Pulmonary artery endothelial cell (primary cell): ENCODE data around the gene EID1. TPM values are rescaled to one million over a fixed set of nuclear protein-coding genes. Genes with fewer than 3 reads are reported as not detected.
A peak's percentile ranks its signal among the peaks of the same experiment; 100 is the strongest.
"Not testable (repeated sequence)": the region's sequence is repeated elsewhere in the genome, so short reads cannot be mapped to it uniquely, and the experiment has no call there.

Experiments
- DNase-seq: peaks from one replicate; pipeline ENCODE4 v3.0.0-alpha.2; 2011; ENCODE audit warnings: low read depth, low spot score
- total RNA-seq: library from RNA; depleted of rRNA; stranded (reverse); fragments of >200 nt; gene quantifications from 2 replicates; pipeline ENCODE4 v1.2.3, GENCODE V29; 2014

The EID1 gene
- total RNA-seq, 1 donor from 2014 or later = 200 TPM

- not testable (repeated sequence) for DNase-seq
Measured at GRCh38 chr15:48909313-48909712, 31.4 kb downstream of the EID1 start.

GRCh38 chr15:48910554-48910953 is 32.6 kb downstream of the EID1 start:
- not testable (repeated sequence) for DNase-seq

- no peak for DNase-seq
Measured at GRCh38 chr15:48913141-48913540, 35.2 kb downstream of the EID1 start.

GRCh38 chr15:48914717-48915116 is 36.8 kb downstream of the EID1 start:
- DNase-seq = no peak

- no peak for DNase-seq
Measured at GRCh38 chr15:48915861-48916260, 37.9 kb downstream of the EID1 start.

- no peak for DNase-seq
Measured at GRCh38 chr15:48916721-48917120, 38.8 kb downstream of the EID1 start.

- no peak for DNase-seq
Measured at GRCh38 chr15:48922046-48922445, 44.1 kb downstream of the EID1 start.

GRCh38 chr15:48924528-48925393 is 46.8 kb downstream of the EID1 start:
- DNase-seq = no peak

GRCh38 chr15:48925714-48926223 is 47.8 kb downstream of the EID1 start:
- DNase-seq = peak; percentile 40

GRCh38 chr15:48928877-48929538 is 51.1 kb downstream of the EID1 start:
- no peak for DNase-seq

- no peak for DNase-seq
Measured at GRCh38 chr15:48929661-48930060, 51.7 kb downstream of the EID1 start.

Other genes with a start within 250 kb of the EID1 start
- 70.3 and 119 TPM in 2 replicates for gene FBN1, start 232.4 kb upstream of the EID1 start, total RNA-seq
- gene CEP152, start 67.1 kb upstream of the EID1 start, total RNA-seq = 6.7 and 19.5 TPM in 2 replicates
- gene SHC4, start 85.8 kb downstream of the EID1 start, total RNA-seq = 0.18 and 0.33 TPM in 2 replicates
- gene SECISBP2L, start 168.3 kb downstream of the EID1 start, total RNA-seq = 20.7 and 32.1 TPM in 2 replicates